SW480 (cell line): ENCODE measurements around the gene ADCY9.
A peak's percentile ranks its signal among the peaks of the same experiment; 100 is the strongest.
"Not testable (repeated sequence)": the region's sequence is repeated elsewhere in the genome, so short reads cannot be mapped to it uniquely, and the experiment has no call there.

Experiments
- DNase-seq: peaks from one replicate; pipeline ENCODE4 v3.0.0-alpha.2; 2016; ENCODE audit warnings: low spot score

ADCY9 gene

GRCh38 chr16:3971706-3972105 lies 144.5 kb downstream of the ADCY9 start:
- no peak for DNase-seq

GRCh38 chr16:3971261-3971660 lies 145.0 kb downstream of the ADCY9 start:
- no peak for DNase-seq

DNA sequence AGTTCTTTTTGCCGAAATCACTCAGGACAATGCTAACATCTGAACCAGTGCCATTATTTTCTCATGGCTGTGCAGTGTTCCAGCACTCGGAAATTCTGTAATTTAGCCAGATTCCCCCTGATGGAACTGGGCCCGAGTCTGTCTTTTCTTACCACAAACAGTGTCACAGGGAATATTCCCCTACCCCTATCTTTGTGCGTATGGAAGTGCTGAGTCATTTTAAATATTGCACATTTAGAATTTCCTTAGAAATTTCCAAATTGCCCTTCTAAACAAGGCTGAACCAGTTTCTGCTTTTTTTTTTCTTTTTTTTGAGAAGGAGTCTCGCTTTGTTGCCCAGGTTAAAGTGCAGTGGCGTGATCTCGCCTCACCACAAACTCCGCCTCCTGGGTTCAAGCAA lies 147.7 kb downstream of the ADCY9 start:
- DNase-seq, result no peak

DNA sequence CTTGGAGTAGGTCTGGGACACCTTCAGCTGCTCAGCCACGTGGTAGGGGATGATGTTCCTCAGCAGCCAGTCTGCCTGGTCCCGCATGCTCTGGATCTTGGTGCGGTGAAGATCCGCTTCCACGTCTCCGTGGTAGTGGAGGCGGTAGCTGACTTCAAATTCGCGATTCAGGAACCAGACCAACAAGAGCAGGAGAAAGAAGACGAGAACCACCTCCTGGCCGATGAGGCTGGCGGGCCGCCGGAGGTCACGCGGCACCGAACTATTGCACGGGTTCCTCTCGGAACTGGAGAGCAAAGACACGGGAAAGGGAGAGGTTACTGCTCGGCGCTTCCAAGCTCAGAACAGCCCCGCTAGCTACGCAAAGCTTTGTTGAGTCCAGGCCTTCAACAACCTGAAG lies 149.6 kb downstream of the ADCY9 start:
- no peak for DNase-seq

GRCh38 chr16:3965781-3966582 lies 150.3 kb downstream of the ADCY9 start:
- DNase-seq, result no peak

DNA sequence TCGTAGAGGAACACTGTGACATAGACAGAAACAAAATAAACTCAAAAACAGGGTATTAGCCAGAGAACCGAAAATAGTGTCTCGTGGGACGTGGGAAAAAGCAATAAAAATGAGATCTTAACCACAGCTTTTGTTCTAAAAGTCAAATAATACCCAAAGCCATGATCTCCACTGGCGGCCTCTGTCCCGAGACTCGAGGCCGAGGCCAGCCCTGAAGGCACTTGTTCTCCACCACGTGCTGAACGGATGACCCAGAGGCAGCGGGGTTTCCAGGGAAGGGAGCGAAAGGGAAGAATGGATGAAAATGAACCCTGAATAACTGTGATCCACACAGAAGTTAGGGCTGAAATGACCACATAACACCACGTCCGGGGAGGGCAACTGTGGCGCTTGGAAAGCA lies 150.9 kb downstream of the ADCY9 start:
- DNase-seq, result no peak

- no peak for DNase-seq
Measured at GRCh38 chr16:3964686-3965290, 151.5 kb downstream of the ADCY9 start.

- no peak for DNase-seq
Measured at GRCh38 chr16:3963886-3964685, 152.2 kb downstream of the ADCY9 start.

DNA sequence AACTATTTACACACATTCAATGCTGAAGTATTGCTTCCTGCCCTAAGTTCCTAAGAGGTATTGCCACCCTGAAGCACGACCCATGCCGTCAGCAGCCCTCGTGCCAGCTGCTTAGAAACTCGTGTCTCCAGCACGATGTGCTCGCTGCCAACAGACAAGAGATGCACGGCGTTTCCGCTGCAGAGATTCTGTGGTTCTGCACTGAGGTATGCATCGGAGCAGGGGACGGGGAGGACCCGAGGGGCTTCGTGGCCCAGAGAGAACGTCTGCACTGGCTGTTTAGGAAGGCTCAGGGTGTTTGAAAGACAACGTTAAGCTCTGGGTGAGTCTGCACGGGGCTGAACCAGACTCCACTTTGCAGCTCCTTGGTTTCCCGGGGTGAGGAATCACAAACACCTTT lies 153.0 kb downstream of the ADCY9 start:
- DNase-seq, result no peak

DNA sequence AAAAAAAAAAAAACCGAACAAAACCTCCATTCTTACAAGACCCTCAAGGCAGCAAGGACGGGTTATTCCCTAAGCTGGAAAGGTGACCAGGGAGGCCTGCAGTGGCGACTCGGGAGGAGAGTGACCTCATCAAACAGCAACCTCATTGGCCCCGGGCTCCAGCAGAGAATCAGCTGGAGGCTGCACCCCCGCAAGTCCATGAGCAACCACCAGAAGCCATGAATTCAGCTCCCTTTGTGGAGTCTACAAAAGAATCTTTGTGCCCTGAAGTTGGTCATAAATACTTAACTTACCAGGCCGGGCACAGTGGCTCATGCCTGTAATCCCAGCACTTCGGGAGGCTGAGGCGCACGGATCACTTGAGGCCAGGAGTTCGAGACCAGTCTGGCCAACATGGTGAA lies 154.8 kb downstream of the ADCY9 start:
- DNase-seq, result peak; percentile 72

- not testable (repeated sequence) for DNase-seq
Measured at GRCh38 chr16:3959926-3960590, 156.2 kb downstream of the ADCY9 start.

DNA sequence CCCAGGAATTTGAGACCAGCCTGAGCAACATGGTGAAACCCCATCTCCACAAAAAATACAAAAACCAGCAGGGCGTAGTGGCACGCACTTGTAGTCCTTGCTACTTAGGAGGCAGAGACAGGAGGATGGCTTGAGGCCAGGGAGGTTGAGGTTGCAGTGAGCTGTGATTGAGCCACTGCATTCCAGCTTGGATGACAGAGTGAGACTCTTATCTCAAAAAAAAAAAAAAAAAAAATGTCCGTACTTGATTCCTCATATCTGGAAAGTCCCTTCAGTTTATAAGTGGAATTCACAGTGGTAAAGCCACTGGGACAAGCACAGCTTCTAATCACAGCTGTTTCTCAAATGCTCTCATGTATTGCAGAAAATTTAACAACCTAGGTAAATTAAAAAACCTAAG lies 157.1 kb downstream of the ADCY9 start:
- DNase-seq, result no peak

DNA sequence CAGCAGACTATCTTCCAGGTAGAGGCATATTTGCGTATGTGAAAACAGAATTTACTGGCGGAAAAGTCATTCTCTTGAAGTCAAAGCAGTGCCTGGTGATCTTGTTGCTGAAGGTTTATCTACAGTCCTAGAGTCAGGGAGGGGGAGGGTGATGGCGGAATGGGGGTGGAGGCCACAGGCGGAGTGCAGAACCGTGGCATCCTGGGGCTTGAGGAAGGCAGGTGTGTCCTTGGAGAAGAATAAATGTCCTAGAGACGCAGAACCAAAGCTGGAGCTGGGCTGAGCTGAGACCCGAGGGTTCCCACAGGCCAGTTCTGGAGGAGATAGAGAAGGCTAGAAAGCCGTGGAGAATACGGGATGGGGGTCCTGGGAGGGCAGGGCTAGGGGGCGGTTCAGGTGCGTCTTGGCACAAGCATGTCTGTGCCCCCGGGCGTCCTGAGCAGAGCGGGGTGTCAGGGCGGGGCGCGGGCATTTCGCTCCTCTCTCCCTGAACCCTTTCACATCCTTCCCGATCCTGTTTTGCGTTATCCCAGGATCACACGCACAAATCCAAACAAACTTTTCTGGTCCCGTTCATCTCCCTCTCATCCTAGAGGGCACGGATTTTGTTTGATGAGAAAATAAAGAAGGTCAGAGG lies 158.8 kb downstream of the ADCY9 start:
- no peak for DNase-seq

- DNase-seq, result no peak
Measured at GRCh38 chr16:3954411-3954921, 161.8 kb downstream of the ADCY9 start.

DNA sequence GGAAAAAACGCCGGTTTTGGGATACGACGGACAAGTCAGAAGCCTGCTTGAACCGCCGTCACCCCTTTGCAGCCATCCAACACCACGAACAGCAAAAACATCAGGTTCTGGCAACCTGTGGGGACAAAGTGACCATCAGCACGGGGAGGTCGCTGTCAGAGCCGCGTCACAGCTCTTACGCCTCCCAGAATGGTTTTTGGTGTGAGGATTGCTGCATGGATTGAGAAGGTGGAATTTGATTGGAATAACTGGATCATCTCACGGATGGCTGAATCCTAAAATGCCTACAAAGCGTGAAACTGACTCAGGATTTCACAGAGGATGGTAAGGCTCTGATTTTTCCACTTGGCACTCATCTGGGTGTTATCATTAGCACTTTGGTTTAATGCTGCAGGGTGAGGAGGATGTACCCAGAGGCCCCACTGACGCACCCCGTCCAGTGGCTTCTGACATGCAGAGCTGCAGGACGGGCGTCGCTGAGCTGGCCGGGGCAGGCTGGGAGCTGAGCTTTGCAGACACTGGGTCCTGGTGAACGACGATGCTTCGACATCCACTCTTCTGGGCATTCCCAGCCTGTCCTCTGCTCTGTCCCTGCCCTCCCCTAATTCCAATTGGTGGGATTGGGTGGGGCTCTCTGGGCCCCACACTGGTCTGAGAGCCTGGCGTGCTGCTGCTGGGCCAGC lies 162.4 kb downstream of the ADCY9 start:
- no peak for DNase-seq

DNA sequence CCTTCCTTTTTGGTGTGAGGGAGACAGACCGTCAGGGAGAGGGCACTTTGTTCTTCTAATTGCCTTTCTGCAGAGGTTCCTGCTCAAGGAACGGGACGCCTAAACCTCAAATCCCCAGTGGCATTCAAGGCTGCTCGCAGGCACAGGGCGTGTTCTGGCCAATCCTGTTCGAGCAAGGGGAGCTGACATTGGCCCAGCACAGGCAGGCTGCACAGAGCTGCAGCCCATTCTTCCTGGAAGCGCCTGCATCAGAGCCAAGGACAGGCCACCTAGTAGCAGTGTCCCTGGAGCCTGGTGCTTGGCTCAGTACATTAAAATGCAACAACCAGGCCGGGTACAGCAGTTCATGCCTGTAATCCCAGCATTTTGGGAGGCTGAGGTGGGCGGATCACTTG lies 163.5 kb downstream of the ADCY9 start:
- DNase-seq, result no peak

- DNase-seq, result no peak
Measured at GRCh38 chr16:3951861-3952736, 164.1 kb downstream of the ADCY9 start.

DNA sequence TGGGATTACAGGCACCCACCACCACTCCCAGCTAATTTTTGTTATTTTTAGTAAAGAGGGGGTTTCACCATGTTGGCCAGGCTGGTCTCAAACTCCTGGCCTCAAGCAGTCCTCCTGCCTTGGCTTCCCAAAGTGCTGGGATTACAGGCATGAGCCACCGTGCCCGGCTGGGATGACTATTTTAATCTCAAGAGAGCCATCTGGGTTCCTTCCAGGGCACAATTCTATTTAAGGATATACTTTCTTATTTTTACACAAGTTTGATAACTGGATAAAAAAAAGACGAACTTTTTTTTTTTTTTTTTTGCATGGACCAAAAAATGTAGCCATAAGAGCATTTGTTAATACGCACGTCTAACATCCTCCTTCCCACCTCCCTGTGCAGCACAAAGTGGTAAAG lies 164.9 kb downstream of the ADCY9 start:
- not testable (repeated sequence) for DNase-seq

DNA sequence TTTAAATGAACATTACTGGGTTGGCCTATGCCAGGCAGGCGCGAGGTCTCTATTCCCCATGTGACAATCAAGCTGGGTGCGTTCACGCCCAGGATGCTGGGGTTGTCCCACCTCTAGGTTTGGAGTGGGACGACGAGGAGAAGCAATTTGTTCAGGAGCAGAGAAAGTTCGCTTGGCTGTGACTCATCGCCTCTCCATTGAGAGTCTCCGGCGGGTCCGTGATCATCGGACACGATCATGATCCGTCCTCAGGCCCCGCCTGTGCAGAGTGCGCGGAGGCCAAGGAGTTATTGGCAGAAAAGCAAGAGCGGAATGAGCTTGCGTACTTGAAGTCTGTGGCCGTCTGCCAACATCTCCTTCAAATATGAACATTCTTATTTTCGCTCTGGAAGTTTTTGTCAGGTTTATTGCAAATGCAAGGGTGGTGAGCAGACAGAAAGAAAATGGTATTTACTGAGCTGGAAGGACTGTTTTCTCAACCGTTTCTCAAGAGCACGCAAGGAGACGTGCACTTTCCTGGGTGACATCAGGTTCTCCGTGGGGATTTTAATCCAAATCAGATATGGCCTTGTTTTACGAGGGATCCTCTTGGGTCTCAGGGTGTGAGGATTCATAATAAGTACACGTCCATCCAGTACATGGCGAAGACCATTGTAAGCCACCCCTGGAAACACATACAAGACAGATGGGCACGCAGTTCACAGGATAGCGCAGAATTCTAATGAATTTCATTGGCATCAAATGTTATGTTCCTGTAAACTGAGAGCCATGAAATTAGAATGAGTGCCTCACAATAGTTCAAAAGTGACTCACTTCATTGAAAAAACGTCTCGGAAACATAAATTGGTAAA lies 165.7 kb downstream of the ADCY9 start:
- DNase-seq, result no peak
